ENCODE measurements around the gene TM7SF2.

GRCh38 chr11:65152122-65152521 is 40.5 kb downstream of the TM7SF2 start:
- TF ChIP-seq CTCF (IDR thresholded peaks at IDR 0.05) = no peak
- TF ChIP-seq POLR2A (IDR thresholded peaks at IDR 0.05) = no peak
- TF ChIP-seq EP300 (IDR thresholded peaks at IDR 0.05) = no peak
- no peak for TF ChIP-seq POLR2AphosphoS5 (IDR thresholded peaks at IDR 0.05)

All from sigmoid colon (tissue), 4 donors.